Kidney (tissue), 14 donors: Measurements from ENCODE around the gene SMIM43. TPM values are rescaled to one million over a fixed set of nuclear protein-coding genes. Genes with fewer than 3 reads are reported as not detected.

Source experiments
- DNase-seq, 5 donors: peaks; one replicate each; pipeline ENCODE4 v3.0.0-alpha.2; 2013 to 2020
- FAIRE-seq: peaks from 2 replicates; lab custom pipeline; 2012; peaks lifted over from hg19 to GRCh38; lab: Jason Lieb, UNC
- H3K27ac ChIP-seq, 2 donors: one replicate each; pipeline ENCODE4 v1.7.0; 2013; ENCODE audit warnings: low read depth in 2 of 2, low read length in 2 of 2, inconsistent platforms in 1 of 2
- H3K27me3 ChIP-seq: one replicate; pipeline ENCODE4 v1.7.1; 2013; ENCODE audit warnings: low read length, inconsistent platforms; ENCODE audit not compliant: control insufficient read depth, insufficient read depth
- H3K36me3 ChIP-seq, 3 donors: one replicate each; pipeline versions ENCODE4 v1.7.0 to v1.7.1; 2013; ENCODE audit warnings: low read length in 3 of 3, control low read depth in 1 of 3, inconsistent platforms in 1 of 3; ENCODE audit not compliant: insufficient read depth in 3 of 3, control insufficient read depth in 2 of 3
- H3K4me1 ChIP-seq, 3 donors: one replicate each; pipeline versions ENCODE4 v1.7.0 to v1.7.1; 2013; ENCODE audit warnings: low read length in 3 of 3, inconsistent platforms in 1 of 3, low read depth in 1 of 3; ENCODE audit not compliant: control insufficient read depth in 2 of 3, insufficient read depth in 2 of 3
- H3K4me3 ChIP-seq, 3 donors: one replicate each; pipeline versions ENCODE4 v1.7.0 to v1.8.1; 2013; ENCODE audit warnings: low read length in 3 of 3, control low read depth in 1 of 3, inconsistent platforms in 1 of 3
- H3K9ac ChIP-seq, 3 donors: one replicate each; pipeline versions ENCODE4 v1.7.0 to v1.7.1; 2013; ENCODE audit warnings: low read length in 3 of 3, control low read depth in 1 of 3, inconsistent platforms in 1 of 3
- H3K9me3 ChIP-seq, 3 donors: one replicate each; pipeline versions ENCODE4 v1.7.0 to v1.7.1; 2013; ENCODE audit warnings: low read length in 3 of 3, control low read depth in 1 of 3, inconsistent platforms in 1 of 3; ENCODE audit not compliant: control insufficient read depth in 2 of 3, insufficient read depth in 1 of 3
- CTCF ChIP-seq: IDR thresholded peaks from 3 replicates; pipeline ENCODE4 v1.5.1; 2012; ENCODE audit warnings: mild to moderate bottlenecking, moderate library complexity, borderline replicate concordance; ENCODE audit not compliant: insufficient read depth; ENCODE audit errors: extremely low read depth
- intact Hi-C: fragments of 100-400 bp; cut with DNase I; formaldehyde crosslinking; loops from one replicate; pipeline ENCODE4 v1.11.1; 2022
- polyA plus RNA-seq: library from polyadenylated mRNA; stranded (reverse); fragments of 350-450 nt; fragmentation: Illumina TruSeq; extraction: RNeasy Lipid Tissue Mini Kit (QIAGEN cat#74804); gene quantifications from one replicate; pipeline ENCODE4 v1.2.3, GENCODE V29; 2014; ENCODE audit warnings: low read depth, low replicate concordance; ENCODE audit not compliant: insufficient read depth
- total RNA-seq: library from RNA; stranded (reverse); fragmentation: NEBNext Ultra II Directional; extraction: Animal tissue kit (Norgen Biotek cat#: 25700); gene quantifications from one replicate; pipeline ENCODE4 v1.2.1, GENCODE V29; 2021
- donor health status: control.
- donor health status: control.
- donor health status: control.
- donor health status: control.
- donor health status: control.
- donor health status: DM: yes; HTN: yes; CAD: no.
- donor health status: Normal renal cell carcinoma (clear cell type).

Gene SMIM43
- total and polyA plus RNA-seq, 2 donors from 2014 or later = not detected

GRCh38 chr4:121739575-121739974, 25.4 kb downstream of the SMIM43 start:
- FAIRE-seq (no peak), DNase-seq (no peak)
- Histone ChIP-seq H3K36me3 (no peaks in the 10 kb centered on the region), H3K9ac (no peak overlapping the region), H3K27ac (peak overlapping the region in 1 of 2 donors; percentile 23), H3K4me3 (no peak overlapping the region), H3K27me3 (no peaks in the 10 kb centered on the region), H3K9me3 (no peaks in the 10 kb centered on the region), H3K4me1 (peaks cover 0 to 8% (median 0%) of the 10 kb centered on the region in 3 donors)
- intact Hi-C loops = no loop called here
- no peak for TF ChIP-seq CTCF

- Histone ChIP-seq H3K9me3 (no peaks in the 10 kb centered on the region), H3K36me3 (no peaks in the 10 kb centered on the region), H3K27me3 (no peaks in the 10 kb centered on the region), H3K27ac (no peak overlapping the region), H3K4me1 (peaks cover 0 to 8% (median 0%) of the 10 kb centered on the region in 3 donors), H3K9ac (no peak overlapping the region), H3K4me3 (no peak overlapping the region)
- no peak for TF ChIP-seq CTCF
- intact Hi-C loops = no loop called here
- no peak for FAIRE-seq
- DNase-seq = peak in 4 of 5 donors; percentile 59 to 89 (median 73)
Measured at GRCh38 chr4:121738780-121739535, 26.0 kb downstream of the SMIM43 start.

GRCh38 chr4:121737846-121738554, 27.0 kb downstream of the SMIM43 start:
- DNase-seq (peak in 1 of 5 donors; percentile 7), FAIRE-seq (no peak)
- TF ChIP-seq CTCF = no peak
- Histone ChIP-seq H3K4me3 (no peak overlapping the region), H3K27ac (no peak overlapping the region), H3K9ac (no peak overlapping the region), H3K9me3 (no peaks in the 10 kb centered on the region), H3K27me3 (no peaks in the 10 kb centered on the region), H3K36me3 (no peaks in the 10 kb centered on the region), H3K4me1 (peaks cover 0 to 8% (median 0%) of the 10 kb centered on the region in 3 donors)
- intact Hi-C loops = no loop called here
